ENCODE results near the gene CNNM3.

CNNM3 gene

GRCh38 chr2:96816836-96817702, 1.0 kb downstream of the CNNM3 start:
- DNase-seq (ENCODE audit: low read depth in 3 of 3) = no peak

DNA sequence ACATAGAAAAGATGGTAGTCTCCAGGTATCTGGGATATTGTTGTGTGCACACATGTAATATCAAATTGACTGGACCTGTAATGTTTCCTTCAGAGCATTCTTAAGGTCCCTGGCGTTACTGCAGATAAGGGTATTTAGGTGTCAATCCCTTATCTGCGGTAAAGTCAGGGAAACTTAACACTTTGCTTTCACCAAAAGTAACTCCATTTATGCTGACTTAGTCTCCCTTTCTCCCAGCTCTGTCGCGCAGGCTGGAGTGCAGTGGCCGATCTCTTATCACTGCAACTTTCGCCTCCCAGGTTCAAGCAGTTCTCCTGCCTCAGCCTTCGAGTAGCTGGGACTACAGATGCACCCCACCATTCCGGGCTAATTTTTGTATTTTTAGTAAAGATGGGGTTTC, 1.8 kb downstream of the CNNM3 start:
- DNase-seq (ENCODE audit: low read depth in 3 of 3) = no peak

DNA sequence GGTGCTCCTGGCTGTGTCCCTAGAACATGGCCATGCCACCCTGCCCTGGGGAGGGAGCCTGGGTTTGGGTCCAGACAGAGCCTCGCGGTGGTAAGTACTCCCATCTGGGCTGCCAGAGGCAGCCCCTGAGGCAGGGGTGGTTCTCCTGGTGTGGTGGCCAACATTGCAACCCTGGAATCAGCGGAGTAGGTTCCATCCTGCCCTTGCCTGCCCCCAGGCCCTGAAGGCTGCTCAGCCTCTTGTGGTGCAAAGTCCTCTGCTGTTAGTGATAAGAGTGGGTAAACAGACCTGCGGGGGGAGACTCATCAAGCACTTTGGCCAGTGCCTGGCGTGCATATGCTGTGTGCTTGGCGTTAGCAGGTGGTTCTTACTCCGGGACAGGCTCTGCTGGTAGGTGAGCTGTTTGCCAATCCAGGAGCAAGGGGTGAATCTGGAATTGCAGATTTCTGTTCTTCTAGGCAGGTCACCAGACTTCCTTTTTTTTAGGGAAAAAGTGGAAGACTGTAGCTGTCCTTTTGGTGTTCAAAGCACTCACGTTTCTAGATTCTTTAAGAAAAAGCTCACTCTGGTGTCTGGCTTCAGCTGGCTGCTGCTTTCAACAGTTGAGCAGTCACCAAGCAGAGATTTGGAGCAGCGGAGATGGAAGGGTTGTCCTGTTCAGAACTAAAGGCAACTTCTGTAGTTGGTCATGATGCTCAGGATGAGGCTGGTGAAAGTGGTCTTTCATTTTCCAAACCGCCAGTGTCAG, 3.2 kb downstream of the CNNM3 start:
- no peak for DNase-seq (ENCODE audit: low read depth in 3 of 3)

DNA sequence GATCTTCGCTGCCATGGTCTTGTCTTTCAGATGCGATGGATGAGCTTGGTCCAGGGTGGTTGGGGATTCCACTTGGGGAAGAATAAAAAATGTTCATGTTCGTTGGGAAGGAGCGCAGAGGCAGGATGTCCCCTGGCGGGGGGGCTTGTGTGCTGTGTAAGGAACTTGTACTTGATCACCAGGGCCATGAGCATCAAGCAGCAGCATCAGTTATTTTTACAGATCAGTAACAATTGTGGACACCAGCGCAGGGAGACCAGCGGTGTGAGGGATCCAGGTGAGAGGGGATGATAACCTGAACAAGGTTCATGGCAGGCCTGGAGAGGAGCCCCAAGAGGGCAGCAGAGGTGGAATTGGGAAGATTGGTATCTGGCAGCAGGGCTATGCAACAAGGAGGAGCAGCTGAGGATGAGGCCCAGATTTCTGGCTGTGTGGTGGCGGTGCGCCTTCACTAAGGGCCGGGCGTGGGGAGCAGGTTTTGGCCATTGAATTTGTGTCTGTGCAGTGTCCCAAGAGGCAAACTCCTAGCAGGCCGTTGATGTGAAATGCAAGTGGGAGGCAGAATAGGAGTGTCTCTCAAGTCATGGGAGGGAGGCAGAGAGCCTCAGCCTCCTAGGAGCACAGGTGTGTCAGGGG, 3.9 kb downstream of the CNNM3 start:
- no peak for DNase-seq (ENCODE audit: low read depth in 3 of 3)

DNA sequence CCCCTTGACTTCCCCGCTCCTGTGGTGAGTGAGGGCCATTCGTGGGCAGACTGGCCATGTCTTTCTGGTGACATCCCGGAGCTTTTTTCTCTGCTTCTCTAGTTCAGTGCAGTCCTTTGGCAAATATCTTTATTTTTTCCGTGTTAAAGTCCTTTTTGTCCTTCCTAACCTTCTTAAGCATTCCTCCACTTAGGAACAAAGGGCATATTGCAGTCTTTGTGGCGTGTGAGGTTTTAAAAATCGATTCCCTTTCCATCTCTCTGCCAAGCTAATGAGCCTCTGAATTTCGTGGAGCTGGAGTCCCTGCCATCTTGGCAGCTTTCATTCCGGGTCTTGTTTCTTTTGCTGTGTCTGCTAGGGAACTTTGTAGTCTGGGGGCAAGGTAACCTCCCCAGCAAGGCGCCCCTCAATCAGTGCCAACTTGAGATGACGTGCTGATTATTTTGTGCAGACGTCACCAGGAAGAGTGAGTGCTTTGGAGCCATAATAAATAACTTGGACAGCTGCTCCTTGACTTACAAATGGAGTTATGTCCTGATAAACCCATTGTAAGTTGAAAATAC, 5.1 kb downstream of the CNNM3 start:
- no peak for DNase-seq (ENCODE audit: low read depth in 3 of 3)

DNA sequence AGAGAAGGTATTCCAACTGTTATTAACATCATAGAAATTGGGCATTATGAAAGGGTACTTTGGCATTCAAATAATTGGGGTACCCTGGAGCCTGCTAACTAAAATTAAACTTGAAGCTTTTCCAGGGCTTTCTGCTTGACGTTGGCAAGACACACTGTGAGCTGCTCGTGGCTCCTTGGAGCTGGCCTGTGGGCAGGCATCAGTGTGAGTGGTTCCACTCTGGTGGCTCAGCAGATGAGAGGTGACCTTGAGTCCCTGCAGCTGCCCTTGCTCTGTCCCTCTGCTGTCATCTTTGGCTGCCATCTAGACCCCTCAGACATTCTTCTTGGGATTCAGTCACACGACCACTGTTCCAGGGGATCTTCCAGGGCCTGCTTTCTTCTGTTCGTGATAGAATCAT, 6.7 kb downstream of the CNNM3 start:
- DNase-seq (ENCODE audit: low read depth in 3 of 3) = no peak

GRCh38 chr2:96823198-96823597, 7.1 kb downstream of the CNNM3 start:
- no peak for DNase-seq (ENCODE audit: low read depth in 3 of 3)

- DNase-seq (ENCODE audit: low read depth in 3 of 3) = no peak
These were observed 8.2 kb downstream of the CNNM3 start for GRCh38 chr2:96824079-96824870.

- no peak for DNase-seq (ENCODE audit: low read depth in 3 of 3)
These were observed 9.0 kb downstream of the CNNM3 start for GRCh38 chr2:96825057-96825456.

GRCh38 chr2:96826546-96827278, 10.6 kb downstream of the CNNM3 start:
- no peak for DNase-seq (ENCODE audit: low read depth in 3 of 3)

- no peak for DNase-seq (ENCODE audit: low read depth in 3 of 3)
These were observed 12.4 kb downstream of the CNNM3 start for GRCh38 chr2:96828436-96828835.

- DNase-seq (ENCODE audit: low read depth in 3 of 3) = no peak
These were observed 12.8 kb downstream of the CNNM3 start for GRCh38 chr2:96828874-96829273.

DNA sequence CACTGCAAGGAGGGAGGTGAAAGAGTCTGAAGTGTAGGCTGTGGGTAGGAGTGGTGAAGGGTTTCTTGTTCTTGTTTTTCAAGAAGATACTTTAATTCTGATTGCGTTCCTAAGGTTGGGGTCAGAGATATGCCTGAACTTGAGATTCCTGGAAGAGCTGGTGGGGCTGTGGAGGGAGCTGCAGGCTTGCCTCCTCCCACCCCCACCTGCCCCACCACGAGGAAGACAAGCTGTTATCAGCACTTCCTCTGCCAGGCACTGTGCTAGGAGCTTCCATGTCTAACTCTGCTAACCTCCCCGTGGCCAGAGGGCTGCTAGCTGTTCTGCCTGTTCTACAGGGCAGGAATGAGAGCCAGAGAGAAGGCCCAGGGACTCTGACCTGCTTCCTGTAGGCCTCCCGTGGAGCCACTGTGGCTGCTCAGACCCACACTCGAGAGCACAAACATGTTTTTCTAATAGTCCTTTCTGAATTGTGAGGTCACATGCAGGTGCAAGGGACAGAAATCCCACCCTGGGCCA, 14.0 kb downstream of the CNNM3 start:
- no peak for DNase-seq (ENCODE audit: low read depth in 3 of 3)

DNA sequence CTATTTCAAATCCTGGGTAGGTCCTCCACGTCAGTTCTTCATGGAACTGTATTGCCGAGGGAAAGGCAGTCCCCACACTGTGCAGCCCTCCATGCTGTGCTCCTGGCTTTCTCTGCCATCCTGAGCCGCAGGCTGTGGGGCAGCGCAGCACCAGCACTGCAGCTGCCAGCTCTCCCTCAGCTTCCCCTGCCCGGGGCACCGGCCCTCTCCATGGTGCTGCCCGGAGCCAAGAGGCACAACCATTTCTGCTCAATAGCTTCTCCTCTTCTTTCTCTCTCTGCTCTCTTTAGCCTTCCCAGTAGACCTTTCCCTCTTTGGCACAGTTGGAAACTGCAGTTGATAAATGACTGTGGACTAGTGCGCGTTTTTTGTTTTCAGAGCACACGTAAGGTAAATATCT, 15.6 kb downstream of the CNNM3 start:
- no peak for DNase-seq (ENCODE audit: low read depth in 3 of 3)

DNA sequence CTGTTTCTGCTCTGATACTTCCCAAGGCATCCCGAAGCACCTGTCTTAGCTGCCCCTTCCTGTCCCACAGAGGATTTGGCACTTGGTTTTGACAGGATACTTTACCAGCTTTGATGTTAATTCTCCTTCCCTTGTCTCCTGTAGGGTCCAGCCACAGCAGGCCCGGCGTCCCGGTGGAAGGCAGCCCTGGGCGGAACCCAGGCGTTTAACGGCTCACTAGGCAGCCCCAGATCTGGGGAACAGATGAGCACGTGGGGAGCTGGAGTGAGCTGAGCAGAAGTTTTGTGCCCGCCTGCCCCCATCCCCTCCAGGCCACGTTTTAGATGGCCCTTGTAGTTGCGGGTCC, 16.3 kb downstream of the CNNM3 start:
- DNase-seq (ENCODE audit: low read depth in 3 of 3) = no peak

DNA sequence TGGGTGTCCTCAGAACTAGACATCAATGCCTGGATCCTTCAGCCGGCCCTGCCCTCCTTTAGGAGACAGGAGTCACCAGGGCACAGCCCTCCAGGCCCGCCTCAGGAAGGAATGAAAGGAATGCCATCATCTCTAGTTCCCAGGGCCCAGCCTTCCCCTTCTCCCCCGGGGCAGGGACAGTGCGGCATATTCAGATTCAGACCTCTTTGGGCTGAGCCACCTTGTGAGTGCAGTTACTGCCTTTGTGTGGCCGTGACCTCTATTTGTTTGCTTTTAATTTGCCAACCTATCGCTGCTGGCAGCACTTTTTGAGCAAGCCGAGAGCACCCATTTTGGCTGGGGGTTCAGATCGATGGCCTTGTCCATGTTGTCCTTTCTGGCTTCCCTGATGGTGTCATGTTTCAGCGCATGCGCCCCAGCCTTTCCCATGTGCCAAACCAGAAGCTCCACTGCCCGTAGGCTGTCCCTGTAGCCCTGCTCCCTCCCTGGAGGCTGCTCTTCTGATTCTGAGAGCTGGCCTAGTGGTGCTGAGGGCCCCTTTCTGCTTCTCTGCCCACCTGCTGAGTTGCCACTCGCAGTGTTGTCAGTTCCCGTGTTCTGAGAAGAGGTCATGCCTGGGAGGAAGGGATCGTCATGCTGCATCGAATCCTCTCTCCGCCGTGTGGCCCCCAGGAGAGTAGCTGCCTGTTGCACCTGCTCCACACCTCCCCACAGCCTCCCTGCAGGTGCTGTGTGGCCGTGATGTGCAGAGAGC, 16.9 kb downstream of the CNNM3 start:
- DNase-seq (ENCODE audit: low read depth in 3 of 3) = no peak

GRCh38 chr2:96835830-96836229, 19.8 kb downstream of the CNNM3 start:
- DNase-seq (ENCODE audit: low read depth in 3 of 3) = no peak

GRCh38 chr2:96837575-96837974, 21.5 kb downstream of the CNNM3 start:
- DNase-seq (ENCODE audit: low read depth in 3 of 3) = no peak

- DNase-seq (ENCODE audit: low read depth in 3 of 3) = no peak
These were observed 22.6 kb downstream of the CNNM3 start for GRCh38 chr2:96838345-96839292.
